Neutrophil (primary cell): ENCODE results near the gene FZD10.

ENCODE experiments used
- H3K27ac ChIP-seq: fragments of 200-600 bp; sonication (generic); 2 replicates; pipeline ENCODE4 v1.5.1; 2016; ENCODE audit warnings: mild to moderate bottlenecking, moderate library complexity
- H3K27me3 ChIP-seq: fragments of 200-600 bp; sonication (generic); 2 replicates; pipeline ENCODE4 v1.6.0; 2016; ENCODE audit warnings: mild to moderate bottlenecking
- H3K36me3 ChIP-seq: fragments of 200-600 bp; sonication (generic); 2 replicates; pipeline ENCODE4 v1.5.1; 2017
- H3K4me1 ChIP-seq, 2 experiments: fragments of 200-600 bp in 1 of 2; sonication (generic) in 1 of 2; 1 replicate in 1 of 2; 2 replicates in 1 of 2; pipeline versions ENCODE4 v1.5.1 to v1.6.1; 2013 to 2016; ENCODE audit warnings: low read depth in 1 of 2, low read length in 1 of 2, mild to moderate bottlenecking in 1 of 2, moderate library complexity in 1 of 2; ENCODE audit not compliant: control insufficient read depth in 1 of 2, insufficient read depth in 1 of 2
- H3K4me3 ChIP-seq, 2 experiments: fragments of 200-600 bp in 1 of 2; sonication (generic) in 1 of 2; 1 replicate in 1 of 2; 2 replicates in 1 of 2; pipeline ENCODE4 v1.5.1; 2013 to 2016; ENCODE audit warnings: low read depth in 1 of 2, low read length in 1 of 2, mild to moderate bottlenecking in 1 of 2, moderate library complexity in 1 of 2
- H3K9me3 ChIP-seq: fragments of 200-600 bp; sonication (generic); 2 replicates; pipeline ENCODE4 v1.5.1; 2016
- CTCF ChIP-seq: fragments of 200-600 bp; sonication (generic); IDR thresholded peaks from 2 replicates; pipeline ENCODE4 v1.5.1; 2016; ENCODE audit warnings: antibody characterized with exemption

Gene FZD10

GRCh38 chr12:130202201-130202600, 39.9 kb downstream of the FZD10 start:
- no peak for TF ChIP-seq CTCF
- H3K27me3 ChIP-seq = no peaks in the 10 kb centered on the region
- H3K27ac ChIP-seq = no peak overlapping the region
- H3K4me3 ChIP-seq = no peak overlapping the region
- H3K4me1 ChIP-seq = no peaks in the 10 kb centered on the region
- H3K9me3 ChIP-seq = no peaks in the 10 kb centered on the region
- no peaks in the 10 kb centered on the region for H3K36me3 ChIP-seq

- TF ChIP-seq CTCF = no peak
- no peaks in the 10 kb centered on the region for H3K9me3 ChIP-seq
These were observed 40.9 kb downstream of the FZD10 start for GRCh38 chr12:130203151-130203550.

GRCh38 chr12:130204541-130204953, 42.3 kb downstream of the FZD10 start:
- Histone ChIP-seq H3K9me3 (no peaks in the 10 kb centered on the region), H3K27me3 (no peaks in the 10 kb centered on the region), H3K4me3 (no peak overlapping the region), H3K36me3 (no peaks in the 10 kb centered on the region), H3K4me1 (no peaks in the 10 kb centered on the region), H3K27ac (no peak overlapping the region)
- TF ChIP-seq CTCF = no peak

More at GRCh38 chr12:130203151-130203550, 40.9 kb downstream of the FZD10 start:
- Histone ChIP-seq H3K36me3 (no peaks in the 10 kb centered on the region), H3K27ac (no peak overlapping the region), H3K4me1 (no peaks in the 10 kb centered on the region), H3K4me3 (no peak overlapping the region), H3K27me3 (no peaks in the 10 kb centered on the region)

GRCh38 chr12:130205495-130205894, 43.2 kb downstream of the FZD10 start:
- no peak overlapping the region for H3K4me3 ChIP-seq
- H3K4me1 ChIP-seq = no peaks in the 10 kb centered on the region
- TF ChIP-seq CTCF = no peak
- no peaks in the 10 kb centered on the region for H3K9me3 ChIP-seq
- H3K27me3 ChIP-seq = no peaks in the 10 kb centered on the region
- no peaks in the 10 kb centered on the region for H3K36me3 ChIP-seq
- no peak overlapping the region for H3K27ac ChIP-seq

- no peaks in the 10 kb centered on the region for H3K9me3 ChIP-seq
- TF ChIP-seq CTCF = no peak
- no peaks in the 10 kb centered on the region for H3K27me3 ChIP-seq
- no peak overlapping the region for H3K4me3 ChIP-seq
- no peaks in the 10 kb centered on the region for H3K36me3 ChIP-seq
- H3K27ac ChIP-seq = no peak overlapping the region
- no peaks in the 10 kb centered on the region for H3K4me1 ChIP-seq
These were observed 50.2 kb downstream of the FZD10 start for GRCh38 chr12:130212384-130212989.
